D721Med (cell line): ENCODE data around the gene XYLT1.

Experiments
- DNase-seq: peaks from one replicate; pipeline ENCODE4 v3.0.0; 2011; ENCODE audit warnings: low spot score; ENCODE audit not compliant: insufficient read length
- FAIRE-seq: peaks from 2 replicates; lab custom pipeline; 2011; peaks lifted over from hg19 to GRCh38; lab: Jason Lieb, UNC
- CTCF ChIP-seq: IDR thresholded peaks from 2 replicates; pipeline ENCODE4 v1.5.1; 2012; ENCODE audit warnings: mild to moderate bottlenecking, control low read depth; ENCODE audit not compliant: insufficient read depth; ENCODE audit errors: missing control alignments

XYLT1 gene

GRCh38 chr16:17246974-17247732 is 223.6 kb downstream of the XYLT1 start:
- FAIRE-seq: no peak
- DNase-seq: no peak
- no peak for TF ChIP-seq CTCF

- FAIRE-seq: no peak
- DNase-seq: no peak
- no peak for TF ChIP-seq CTCF
Observed at GRCh38 chr16:17246268-17246885, 224.4 kb downstream of the XYLT1 start.

GRCh38 chr16:17245776-17246175 is 225.0 kb downstream of the XYLT1 start:
- DNase-seq (no peak), FAIRE-seq (no peak)
- no peak for TF ChIP-seq CTCF

GRCh38 chr16:17244872-17245551 is 225.7 kb downstream of the XYLT1 start:
- no peak for TF ChIP-seq CTCF
- no peak for DNase-seq
- no peak for FAIRE-seq

- no peak for FAIRE-seq
- TF ChIP-seq CTCF: no peak
- DNase-seq: no peak
Observed at GRCh38 chr16:17241264-17241835, 229.4 kb downstream of the XYLT1 start.

- DNase-seq: no peak
- FAIRE-seq: no peak
- no peak for TF ChIP-seq CTCF
Observed at GRCh38 chr16:17238285-17239028, 232.3 kb downstream of the XYLT1 start.
